HG02870 (cell line): ENCODE data around the gene IGFLR1.

Source experiments
- ATAC-seq: cut with Tn5 transposase; IDR thresholded peaks from one replicate; pipeline ENCODE4 v1.9.1; 2021; ENCODE audit warnings: mild to moderate bottlenecking, moderate library complexity; ENCODE audit not compliant: unreplicated experiment

Gene IGFLR1

DNA sequence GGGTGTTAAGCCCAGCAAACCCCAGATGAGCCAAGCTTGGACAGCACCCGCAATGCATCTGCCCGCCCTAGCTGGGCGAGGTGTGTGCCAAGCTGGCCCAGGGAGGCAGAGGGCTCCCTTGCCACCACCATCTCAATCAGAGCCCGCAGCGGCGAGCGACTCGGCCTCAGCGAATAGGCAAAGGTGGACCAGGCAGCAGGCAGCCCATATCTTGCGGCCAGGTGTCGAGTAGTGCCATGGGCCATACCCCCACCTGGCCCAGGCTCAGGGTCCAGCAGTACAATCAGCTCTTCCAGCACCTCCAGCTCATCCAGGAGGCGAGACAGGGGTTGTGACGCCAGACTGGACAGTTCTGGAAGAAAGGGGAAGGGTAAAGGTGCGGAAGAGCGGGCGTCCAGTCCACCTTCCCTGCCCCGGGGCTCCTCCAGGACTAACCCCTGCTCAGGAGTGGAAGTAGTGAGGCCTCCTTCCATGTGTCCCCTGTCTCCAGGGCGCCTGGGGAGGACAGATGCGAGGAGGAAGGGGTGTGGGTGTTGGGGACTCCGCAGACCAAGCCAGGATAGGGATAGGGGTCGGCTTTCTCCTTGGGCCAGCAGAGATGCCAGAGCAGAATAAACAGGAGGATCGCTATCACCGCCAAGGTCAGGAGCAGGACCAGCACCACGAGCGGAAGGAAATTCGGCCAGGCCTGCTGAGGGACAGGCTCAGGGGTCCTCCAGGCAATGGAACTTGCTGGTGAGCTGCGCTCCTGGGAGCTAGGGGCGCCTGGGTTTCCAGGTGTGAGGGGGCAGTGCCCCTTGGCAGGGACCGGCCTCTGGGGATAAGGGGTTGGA lies 2.8 kb downstream of the IGFLR1 start:
- ATAC-seq, result no peak

DNA sequence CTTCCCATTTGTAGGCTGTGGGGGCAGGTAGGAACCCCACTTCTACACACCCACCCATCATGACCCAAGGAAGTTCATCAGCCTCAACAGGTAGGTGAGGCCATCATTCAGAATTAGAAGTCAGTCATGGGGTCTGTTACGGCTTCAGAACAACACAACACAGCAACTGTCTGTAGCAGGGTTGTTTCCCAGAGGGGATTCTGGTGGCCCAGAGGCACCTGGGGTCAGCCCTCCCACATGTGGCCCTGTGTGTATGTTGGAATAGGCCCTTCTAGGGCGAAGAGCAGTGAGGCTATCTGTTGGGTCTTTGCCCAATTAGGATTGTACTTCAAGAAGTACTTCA lies 3.4 kb downstream of the IGFLR1 start:
- no peak for ATAC-seq

DNA sequence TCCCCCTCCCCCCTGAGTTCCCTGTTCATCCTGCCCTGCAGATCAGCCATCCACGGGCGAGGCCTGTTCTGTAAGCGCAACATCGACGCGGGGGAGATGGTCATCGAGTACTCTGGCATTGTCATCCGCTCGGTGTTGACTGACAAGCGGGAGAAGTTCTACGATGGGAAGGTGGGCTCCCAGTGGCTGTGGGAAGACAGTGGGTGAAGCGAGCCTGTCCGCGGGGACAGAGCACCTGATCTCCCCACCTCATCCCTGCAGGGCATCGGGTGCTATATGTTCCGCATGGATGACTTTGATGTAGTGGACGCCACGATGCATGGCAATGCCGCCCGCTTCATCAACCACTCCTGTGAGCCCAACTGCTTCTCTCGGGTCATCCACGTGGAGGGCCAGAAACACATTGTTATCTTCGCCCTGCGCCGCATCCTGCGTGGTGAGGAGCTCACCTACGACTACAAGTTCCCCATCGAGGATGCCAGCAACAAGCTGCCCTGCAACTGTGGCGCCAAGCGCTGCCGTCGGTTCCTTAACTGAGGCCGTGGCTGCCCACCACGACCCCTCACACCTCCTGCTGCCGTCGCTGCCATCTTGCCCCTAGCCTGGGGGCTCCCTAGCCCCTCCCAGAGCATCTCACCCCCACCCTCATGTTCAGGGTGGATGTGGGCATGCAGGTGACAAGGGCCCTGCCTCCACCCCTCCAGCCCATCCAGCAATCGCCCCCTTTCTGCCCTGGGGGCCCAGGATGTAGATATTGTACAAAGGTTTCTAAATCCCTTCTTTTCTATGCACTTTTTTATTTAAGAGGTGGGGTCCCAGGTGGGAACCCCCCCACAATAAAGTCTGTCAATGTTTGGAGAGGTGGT lies 4.0 kb downstream of the IGFLR1 start:
- ATAC-seq, result no peak

DNA sequence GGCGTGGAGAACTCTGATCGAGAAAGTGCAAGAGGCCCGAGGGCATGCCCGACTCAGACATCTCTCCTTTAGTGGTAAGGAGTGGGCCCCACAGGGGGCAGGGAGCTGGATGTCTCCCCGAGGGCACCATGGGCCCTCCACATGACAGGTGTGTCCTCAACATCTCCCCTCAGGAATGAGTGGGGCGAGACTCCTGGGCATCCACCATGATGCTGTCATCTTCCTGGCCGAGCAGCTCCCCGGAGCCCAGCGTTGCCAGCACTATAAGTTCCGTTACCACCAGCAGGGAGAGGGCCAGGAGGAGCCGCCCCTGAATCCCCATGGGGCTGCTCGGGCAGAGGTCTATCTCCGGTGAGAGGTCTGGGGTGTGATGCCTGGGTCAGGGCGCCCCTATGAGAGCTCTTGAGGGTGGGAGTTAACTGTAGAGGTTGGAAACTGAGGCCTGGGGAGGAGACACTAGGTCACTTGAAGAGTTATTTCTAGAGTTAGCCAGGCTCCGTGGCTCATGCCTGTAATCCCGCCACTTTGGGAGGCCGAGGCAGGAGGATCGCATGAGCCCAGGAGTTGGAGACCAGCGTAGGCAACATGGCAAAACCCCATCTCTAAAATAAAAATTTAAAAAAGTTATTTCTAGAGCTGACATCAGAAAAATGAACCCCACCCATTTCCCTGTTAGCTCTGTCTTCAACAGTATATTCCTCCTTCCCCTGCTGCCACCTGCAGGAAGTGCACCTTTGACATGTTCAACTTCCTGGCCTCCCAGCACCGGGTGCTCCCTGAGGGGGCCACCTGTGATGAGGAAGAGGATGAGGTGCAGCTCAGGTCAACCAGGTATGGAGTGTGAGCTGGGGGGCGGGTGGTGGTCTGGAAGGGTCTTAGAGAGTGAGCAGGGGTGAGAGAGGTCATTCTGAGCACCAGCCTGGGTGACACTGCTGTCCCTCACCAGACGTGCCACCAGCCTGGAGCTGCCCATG lies 5.1 kb downstream of the IGFLR1 start:
- no peak for ATAC-seq

DNA sequence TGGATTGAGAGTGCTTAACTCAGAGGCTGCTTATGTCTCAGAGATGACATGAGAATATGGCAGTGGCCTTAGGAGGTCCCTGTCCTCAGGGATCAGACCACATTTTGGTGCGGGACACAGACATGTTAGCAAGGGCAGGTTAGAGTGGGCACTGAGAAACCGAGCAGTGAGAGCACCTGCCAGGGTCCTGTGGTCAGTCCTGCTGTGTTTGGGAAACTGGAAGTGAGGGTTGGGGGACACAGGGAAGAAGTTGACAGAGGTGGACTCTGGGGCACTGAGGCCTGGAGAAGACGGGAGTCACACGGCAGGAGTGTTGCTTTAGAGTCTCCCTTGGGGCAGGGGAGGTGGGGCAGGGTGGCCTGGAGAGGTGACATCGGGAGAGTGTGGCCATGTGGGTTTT lies 7.4 kb downstream of the IGFLR1 start:
- no peak for ATAC-seq

DNA sequence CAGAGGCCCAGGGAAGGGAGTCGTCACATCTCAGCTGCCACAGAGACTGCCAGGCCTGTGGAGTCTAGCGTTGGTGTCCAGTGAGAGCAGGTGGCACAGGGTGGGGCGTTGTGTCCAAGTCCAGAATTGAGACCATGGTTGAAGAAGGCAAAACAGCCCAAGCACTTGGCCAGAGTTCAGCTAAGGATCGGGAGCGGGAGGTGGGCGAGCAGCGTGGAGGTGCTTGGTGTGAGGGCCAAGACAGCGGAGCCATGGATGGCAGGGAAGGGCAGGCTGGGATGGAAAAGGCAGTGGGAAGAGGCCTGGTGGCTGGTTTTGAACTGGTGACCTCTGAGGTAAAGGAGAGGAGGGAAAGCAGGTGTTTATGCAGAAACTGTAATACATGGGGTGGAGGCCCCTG lies 8.0 kb downstream of the IGFLR1 start:
- ATAC-seq, result no peak

DNA sequence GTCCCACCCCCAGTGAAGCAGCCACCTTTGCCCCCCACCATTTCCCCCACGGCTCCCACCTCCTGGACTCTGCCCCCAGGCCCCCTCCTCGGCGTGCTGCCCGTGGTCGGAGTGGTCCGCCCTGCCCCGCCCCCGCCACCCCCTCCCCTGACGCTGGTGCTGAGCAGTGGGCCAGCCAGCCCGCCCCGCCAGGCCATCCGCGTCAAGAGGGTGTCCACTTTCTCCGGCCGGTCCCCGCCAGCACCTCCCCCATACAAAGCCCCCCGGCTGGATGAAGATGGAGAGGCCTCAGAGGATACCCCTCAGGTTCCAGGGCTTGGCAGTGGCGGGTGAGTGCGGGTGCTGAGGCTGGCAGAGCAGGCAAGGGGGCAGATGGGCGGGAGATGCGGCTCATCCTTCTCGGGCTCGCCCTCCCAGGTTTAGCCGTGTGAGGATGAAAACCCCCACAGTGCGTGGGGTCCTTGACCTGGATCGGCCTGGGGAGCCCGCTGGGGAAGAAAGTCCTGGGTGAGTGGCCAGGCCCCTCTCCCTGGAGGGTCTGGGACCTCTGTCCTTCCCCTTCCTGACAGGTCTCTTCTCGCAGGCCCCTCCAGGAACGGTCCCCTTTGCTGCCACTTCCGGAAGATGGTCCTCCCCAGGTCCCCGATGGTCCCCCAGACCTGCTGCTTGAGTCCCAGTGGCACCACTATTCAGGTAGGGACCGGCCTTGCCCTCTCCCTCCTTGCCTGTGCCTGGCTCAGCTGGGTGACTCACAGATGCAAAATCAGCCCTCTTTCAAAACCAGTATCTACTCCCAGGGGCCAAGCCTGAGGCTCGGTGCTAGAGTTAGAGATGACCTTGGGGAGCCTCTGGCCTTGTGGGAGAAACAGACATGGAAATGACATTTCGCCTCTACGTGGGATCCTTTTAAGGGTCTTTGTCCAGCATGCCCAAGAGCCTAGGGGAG lies 8.8 kb downstream of the IGFLR1 start:
- ATAC-seq, result no peak

DNA sequence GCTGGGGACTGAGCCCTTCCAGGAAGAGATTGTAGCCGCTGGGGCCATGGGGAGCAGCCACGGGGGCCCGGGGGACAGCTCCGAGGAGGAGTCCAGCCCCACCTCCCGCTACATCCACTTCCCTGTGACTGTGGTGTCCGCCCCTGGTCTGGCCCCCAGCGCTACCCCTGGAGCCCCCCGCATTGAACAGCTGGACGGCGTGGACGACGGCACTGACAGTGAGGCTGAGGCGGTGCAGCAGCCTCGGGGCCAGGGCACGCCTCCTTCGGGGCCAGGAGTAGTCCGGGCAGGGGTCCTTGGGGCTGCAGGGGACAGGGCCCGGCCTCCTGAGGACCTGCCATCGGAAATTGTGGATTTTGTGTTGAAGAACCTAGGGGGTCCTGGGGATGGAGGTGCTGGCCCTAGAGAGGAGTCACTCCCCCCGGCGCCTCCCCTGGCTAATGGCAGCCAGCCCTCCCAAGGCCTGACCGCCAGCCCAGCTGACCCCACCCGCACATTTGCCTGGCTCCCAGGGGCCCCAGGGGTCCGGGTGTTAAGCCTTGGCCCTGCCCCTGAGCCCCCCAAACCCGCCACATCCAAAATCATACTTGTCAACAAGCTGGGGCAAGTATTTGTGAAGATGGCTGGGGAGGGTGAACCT lies 9.6 kb downstream of the IGFLR1 start:
- ATAC-seq, result no peak

DNA sequence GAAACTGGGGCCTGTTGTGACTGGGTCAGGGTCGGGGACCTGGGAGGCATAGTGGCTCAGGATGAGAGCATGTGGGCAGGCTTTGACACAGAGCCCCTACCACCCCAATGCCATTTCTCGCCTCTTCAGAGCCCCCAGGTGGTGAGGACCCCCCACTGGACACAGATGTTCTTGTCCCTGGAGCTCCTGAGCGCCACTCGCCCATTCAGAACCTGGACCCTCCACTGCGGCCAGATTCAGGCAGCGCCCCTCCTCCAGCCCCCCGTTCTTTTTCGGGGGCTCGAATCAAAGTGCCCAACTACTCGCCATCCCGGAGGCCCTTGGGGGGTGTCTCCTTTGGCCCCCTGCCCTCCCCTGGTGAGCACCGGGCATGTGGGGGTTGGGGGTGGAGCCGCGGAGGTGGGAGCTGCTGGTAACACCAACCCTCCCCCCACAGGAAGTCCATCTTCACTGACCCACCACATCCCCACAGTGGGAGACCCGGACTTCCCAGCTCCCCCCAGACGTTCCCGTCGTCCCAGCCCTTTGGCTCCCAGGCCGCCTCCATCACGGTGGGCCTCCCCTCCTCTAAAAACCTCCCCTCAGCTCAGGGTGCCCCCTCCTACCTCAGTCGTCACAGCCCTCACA lies 10.4 kb downstream of the IGFLR1 start:
- no peak for ATAC-seq

DNA sequence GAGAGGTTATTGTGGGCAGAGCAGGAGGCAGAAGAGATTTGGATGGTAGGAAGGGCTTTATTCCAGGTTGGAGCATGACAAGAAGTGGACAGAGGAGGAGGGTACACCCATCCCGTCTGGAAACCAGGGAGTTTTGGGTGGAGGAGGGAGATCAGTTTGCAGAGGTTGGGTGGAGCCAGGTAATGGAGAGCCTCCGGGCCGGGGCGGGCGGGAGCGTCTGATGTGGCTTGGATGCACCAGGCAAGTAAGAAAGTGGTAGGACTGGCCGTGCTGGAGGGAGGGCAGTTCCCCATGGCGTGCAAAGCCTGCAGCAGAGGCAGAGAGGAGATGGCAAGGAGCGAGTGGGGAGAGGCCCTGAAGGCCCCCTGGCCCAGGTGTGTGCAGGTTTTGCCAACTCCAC lies 10.9 kb downstream of the IGFLR1 start:
- no peak for ATAC-seq

DNA sequence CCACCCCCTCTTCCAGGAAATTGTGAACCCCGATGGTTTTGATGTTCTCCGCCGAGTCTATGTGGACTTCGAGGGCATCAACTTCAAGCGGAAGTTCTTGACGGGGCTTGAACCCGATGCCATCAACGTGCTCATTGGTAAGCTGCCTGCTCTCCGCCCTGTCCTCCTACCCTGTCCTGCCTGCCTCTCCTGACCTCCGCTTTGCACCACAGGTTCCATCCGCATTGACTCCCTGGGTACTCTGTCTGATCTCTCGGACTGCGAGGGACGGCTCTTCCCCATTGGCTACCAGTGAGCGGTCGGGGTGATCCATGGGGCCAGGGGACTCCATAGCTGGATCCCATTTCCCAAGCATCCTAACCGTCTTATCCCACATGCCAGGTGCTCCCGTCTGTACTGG lies 11.9 kb downstream of the IGFLR1 start:
- no peak for ATAC-seq

DNA sequence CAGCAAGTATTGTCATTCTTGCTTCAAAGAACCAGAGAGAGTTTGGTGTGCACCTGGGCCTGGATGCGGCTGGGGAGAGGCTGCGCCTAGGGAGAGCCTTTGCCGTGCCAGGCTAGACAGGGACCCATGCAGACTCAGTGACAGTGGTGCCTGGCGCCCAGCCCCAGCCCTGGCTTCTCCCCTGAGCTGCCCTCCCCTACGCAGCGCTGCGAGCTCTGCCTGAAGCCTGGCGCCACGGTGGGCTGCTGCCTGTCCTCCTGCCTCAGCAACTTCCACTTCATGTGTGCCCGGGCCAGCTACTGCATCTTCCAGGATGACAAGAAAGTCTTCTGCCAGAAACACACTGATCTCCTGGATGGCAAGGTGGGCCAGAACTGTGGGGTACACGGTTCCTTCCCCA lies 12.5 kb downstream of the IGFLR1 start:
- no peak for ATAC-seq

DNA sequence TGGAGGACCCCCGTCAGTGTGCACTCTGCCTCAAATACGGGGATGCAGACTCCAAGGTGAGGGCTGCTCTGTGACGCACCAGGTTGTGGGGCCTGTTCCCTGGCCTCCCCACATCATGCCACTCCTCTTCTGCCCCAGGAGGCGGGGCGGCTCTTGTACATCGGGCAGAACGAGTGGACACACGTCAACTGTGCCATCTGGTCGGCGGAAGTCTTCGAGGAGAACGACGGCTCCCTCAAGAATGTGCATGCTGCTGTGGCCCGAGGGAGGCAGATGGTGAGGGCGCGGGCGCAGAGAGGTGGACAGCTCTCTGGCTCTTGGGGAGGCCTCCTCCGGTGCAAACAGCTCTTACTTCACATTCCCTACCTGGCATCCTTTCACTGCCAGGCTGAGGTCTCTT lies 13.2 kb downstream of the IGFLR1 start:
- no peak for ATAC-seq

DNA sequence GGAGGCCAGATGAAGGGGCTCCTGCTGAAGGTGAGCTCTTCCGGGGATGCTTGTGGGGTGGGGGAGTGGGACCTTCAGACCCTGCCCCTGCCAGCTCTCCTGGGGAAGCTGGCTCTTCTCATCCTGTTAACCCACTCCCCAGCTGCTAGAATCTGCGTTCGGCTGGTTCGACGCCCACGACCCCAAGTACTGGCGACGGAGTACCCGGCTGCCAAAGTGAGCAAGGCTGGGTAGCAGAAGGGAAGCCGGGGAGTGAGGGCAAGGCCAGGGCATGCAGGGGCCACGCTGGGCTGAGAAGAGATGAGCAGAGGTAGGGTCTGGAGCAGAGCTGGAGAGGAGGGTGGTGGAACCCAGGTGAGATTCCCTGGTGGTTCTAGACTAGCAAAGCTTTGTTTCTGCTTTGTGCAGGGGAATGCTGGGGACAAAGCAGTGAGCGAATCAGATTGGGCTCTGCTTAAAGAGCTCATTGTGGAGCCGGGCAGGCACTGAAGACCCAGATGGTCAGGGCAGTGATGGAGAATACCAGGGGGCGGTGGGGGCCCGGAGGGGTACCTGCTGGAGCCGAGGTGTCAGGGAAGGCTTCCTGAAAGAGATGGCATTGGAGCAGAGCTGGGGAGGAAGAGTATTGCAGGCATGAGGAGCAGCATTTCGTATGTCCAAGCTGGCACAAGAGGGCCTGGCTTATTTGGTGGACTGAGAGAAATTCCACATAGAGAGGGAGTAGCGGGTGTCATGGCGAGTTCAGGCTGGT lies 14.1 kb downstream of the IGFLR1 start:
- no peak for ATAC-seq

DNA sequence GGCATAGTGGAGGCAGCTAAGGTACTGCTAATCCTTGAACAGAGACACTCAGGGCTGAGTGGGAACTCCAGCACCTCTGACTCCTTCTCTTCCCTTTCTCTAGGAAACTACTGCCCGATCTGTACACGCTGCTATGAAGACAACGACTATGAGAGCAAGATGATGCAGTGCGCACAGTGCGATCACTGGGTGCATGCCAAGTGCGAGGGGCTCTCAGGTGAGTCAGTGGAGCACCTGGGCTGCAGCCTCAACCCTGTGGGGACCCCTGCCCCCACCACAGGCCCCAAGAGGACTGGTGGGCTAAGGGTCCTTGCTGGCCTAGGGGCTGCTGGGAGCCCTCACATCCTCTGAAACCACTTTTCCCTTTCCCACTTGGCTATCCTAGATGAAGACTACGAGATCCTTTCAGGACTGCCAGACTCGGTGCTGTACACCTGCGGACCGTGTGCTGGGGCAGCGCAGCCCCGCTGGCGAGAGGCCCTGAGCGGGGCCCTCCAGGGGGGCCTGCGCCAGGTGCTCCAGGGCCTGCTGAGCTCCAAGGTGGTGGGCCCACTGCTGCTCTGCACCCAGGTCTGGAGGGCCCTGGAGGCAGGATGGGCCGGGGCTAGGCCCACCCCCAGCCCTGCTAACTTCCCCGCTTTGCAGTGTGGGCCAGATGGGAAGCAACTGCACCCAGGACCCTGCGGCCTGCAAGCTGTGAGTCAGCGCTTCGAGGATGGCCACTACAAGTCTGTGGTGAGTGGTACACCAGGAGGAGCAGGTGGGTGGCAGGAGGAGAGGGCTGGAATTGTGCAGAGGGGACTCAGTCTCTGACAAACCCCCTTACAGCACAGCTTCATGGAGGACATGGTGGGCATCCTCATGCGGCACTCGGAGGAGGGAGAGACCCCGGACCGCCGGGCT lies 14.9 kb downstream of the IGFLR1 start:
- no peak for ATAC-seq

DNA sequence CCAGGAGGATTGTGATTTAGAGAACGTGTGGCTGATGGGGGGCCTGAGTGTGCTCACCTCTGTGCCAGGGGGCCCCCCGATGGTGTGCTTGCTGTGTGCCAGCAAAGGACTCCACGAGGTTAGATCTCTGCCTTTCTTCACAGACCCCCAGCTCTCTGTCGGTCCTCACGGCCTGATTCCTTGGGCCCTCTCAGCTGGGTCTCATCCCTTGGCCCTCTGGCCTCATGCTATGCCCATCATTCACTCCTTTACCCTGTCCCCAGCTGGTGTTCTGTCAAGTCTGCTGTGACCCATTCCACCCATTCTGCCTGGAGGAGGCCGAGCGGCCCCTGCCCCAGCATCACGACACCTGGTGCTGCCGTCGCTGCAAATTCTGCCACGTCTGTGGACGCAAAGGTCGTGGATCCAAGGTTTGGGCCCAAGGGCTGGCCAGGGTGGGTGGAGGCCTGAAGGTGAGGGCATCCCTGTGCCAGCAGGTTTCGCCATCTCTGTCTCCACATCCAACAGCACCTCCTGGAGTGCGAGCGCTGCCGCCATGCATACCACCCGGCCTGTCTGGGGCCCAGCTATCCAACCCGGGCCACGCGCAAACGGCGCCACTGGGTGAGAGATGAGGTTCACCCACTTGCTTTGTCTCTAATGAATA lies 16.9 kb downstream of the IGFLR1 start:
- ATAC-seq, result no peak

DNA sequence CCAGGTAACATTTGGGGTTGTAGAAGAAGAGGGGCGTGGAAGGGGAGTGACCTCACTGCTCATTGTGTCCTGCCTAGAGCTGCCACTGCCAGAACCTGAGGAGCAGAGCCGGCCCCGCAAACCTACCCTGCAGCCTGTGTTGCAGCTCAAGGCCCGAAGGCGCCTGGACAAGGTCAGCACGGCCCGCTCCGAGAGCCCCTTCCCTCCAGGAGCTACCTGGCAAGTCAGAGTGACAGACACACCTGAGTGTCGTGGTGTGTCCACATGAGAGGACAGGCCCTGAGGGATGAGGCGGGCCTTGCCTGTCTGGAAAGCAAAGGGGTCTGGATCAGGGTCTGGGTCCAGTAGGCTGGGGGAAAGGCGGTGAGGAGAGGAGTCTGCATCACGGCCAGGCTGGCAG lies 17.7 kb downstream of the IGFLR1 start:
- ATAC-seq, result no peak
